DOHH2 (cell line): Measurements from ENCODE around the gene C20orf202.

Source experiments
- CTCF ChIP-seq: fragments of 200-600 bp; sonication (generic); IDR thresholded peaks from one replicate; pipeline ENCODE4 v1.5.1; 2014; ENCODE audit warnings: antibody characterized with exemption, mild to moderate bottlenecking, low read depth, low read length; ENCODE audit not compliant: poor library complexity, severe bottlenecking
- EZH2phosphoT487 ChIP-seq: fragments of 200-600 bp; sonication (generic); IDR thresholded peaks from 2 replicates; pipeline ENCODE4 v1.6.1; 2017; ENCODE audit warnings: borderline replicate concordance, mild to moderate bottlenecking, antibody characterized with exemption, low read length, moderate library complexity, mixed read lengths

DNA sequence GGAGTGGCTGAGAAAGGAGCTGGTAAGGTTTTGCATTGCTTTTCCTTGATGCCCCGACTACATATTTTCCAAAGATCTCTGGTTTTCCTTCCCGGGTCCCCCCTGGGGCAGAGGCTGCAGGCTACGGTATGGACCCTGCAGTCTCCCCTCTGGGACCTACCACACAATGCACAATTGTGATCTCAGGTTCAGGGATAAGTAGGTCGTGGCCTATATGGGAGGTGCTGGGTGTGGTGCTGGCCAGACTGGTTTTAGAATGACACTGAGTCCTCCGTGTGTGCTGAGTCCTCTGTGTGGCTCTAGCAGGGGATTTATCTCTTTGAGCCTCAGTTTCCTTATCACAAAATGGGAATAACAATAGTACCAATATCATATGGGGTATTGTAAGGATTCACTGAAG, 376 bp downstream of the C20orf202 start:
- TF ChIP-seq CTCF: no peak
- TF ChIP-seq EZH2phosphoT487: no peak
